Activated gamma-delta T cell treated with anti-CD3 and anti-CD28 coated beads, Interleukin-2, amount 50 U/mL, for 16 hours (primary cell): Measurements from ENCODE around the gene FBLN2.

Experiments used
- DNase-seq: peaks from one replicate; pipeline ENCODE4 v3.0.0-alpha.2; 2020; ENCODE audit warnings: low read depth

The FBLN2 gene

DNA sequence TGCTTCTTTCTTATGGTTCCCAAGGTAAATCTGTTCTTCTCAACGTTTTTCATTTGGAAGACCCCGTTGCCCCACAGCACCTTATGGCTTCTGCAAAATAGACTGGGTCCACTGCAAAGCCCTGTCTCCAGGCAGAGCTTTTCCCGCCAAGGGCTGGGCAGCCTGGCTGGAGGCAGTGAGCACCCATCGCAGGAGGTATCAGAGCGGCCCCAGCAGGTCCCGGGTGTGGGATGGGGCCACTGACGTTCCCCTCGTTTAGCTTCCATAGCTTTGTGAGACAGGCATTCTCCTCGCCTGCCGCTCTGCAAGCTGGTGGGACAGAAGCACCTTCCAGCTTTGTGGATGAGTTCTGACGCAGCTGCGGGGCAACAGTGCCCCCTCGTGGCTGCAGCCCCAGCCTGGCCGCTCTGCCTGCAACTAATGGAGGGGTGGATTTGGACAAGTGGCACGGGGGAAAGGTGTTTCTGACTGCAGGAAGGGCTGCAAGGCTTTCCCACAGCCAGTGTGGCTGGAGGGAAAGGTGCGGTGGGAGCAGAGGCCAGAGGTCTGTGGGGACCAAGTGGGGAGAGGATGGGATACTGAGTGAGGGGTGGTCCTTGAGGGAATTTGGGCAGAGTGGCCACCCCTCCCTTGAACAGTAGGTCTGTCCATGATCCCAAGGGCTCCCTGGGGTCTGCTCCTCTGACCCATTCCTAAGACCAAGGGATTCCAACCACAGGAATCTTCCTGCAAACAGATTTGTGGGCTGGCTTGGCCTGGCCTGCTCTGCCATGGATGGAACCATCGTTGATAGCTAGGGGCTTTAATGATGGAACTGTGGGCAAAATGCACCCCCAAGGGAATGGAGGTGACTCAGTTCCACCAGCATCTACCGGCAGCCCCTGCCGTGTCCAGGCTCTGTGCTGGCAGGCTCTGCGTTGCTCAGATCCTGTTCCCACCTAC is 99.4 kb downstream of the FBLN2 start:
- DNase-seq: peak; percentile 61

DNA sequence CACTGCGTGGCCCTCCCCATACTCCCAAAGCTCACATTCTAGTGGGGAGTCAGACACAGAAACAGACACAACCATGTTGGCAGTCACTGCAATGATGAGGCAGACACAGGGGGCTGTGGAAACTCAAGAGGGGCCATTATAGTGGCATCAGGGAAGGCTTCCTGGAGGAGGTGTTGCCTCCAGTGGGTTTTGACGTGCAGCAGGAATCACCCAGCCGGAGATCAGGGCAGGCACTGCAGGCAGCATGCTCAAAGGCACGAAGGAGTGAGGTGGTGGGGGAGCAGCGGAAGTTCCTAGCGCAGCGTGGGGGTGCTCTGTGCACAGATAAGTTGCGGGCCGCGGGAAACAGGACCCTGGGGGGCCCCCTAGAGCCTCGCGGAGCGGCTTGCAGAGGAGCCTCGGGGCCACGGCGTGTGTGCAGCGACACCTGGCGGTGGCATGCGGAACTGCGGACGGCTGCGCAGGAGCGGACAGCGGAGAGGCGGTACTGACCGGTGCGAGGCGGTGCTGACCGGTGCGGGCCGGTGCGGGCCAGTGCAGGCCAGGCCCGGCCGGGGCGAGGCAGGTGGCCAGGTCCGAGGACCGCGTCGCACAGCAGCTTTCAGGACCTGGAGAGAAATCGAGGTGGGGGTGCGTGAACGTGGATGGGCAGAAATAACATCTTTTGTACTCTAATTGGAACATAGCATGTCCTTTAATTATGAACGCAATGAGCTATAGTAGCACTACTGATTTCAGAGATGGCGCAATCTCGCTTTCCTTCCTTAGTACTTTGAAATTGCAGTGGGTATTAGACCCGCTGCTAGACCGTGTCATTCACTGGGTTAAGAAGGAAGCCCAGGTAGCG is 101.5 kb downstream of the FBLN2 start:
- peak; percentile 69 for DNase-seq

DNA sequence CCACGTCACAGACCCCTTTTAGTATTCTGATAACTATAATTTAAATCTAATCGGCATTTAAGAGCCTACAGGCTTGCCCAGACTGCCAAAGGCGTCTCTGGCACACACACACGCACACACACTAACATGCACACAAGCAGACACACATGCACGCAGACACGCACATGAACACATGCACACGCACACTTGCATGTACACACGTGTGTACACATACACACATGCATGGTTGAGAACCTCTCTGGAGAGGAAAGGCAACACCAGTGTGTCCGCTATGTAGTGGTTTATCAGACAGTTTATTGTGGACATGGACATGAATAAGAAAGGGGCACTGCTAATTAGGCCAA is 102.1 kb downstream of the FBLN2 start:
- no peak for DNase-seq

DNA sequence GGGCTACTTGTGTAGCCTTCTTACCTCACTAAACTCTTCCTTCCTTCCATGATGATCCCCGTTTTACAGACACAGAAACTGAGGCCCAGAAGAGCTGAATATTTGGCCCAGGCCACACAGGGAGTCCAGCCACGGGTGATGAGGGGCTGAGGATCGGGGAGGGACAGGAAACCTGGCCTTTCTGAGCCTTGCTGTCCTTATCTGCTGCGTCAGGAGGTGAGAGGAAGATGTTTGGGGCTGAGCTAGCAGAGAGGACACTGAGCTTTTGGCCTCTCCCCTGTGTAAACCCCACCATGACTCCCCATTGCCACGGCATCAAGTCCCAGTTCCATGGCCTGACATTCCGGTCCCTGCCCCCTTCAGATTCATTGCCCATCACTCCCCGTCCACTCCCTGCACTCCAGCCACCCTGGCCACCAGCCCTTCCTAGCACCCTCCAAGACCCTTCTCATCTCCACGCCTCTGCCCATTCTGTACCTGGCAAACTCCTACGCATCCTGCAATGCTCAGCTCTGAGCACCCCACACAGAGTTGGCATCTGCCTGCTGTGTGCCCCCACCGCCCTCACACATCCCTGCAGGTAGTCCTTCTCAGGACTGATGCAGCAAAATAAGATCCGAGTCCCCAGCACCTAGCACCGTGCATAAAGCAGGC is 103.0 kb downstream of the FBLN2 start:
- no peak for DNase-seq

DNA sequence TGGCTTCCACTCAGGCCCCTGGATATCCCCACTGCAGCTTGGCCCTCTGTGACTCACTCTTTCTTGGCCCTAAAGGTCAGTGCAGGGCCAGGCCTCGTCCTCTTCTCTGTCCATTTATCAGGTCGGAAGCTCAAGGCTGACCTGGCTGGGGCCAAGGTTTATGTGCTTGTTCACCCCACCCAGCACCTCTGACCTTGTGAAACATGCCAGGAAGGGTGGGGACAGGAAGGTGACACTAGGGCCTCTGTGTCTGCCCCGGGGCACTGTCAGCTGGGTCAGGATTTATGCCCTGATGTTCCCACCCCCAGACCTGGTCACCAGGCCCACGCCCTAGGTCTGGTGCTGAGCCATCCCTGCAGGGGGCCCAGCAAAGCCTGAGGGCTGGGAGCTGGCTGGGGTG is 103.8 kb downstream of the FBLN2 start:
- no peak for DNase-seq

DNA sequence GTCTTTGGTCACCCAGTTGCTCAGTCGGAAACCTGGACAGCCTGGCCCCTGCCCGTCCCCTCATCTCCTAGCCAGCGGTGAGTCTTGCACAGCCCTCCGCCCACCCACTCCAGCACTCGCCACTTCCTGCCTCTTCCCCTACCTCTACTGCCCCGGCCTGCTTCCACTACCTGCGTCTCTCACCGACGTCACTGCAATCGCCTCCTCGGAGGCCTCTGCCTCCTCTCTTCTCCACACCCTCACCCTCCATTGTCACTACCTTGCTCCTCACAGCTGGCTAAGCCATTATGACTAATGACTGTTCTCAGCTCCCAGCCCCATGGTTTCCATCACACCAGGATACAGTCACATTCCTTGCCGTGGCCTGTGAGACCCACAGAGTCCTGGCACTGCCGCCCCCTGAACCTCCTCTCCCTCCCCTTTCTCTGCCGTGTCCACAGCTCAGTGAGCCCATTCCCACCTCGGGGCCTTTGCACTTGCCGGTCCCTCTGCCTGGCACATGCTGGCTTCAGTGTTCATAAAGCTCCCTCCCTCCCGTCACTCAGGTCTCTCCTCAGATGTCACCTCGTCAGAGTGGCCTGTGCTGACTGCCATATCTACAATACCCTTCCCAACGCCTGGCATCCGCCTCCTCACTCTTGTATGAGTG is 104.8 kb downstream of the FBLN2 start:
- no peak for DNase-seq

DNA sequence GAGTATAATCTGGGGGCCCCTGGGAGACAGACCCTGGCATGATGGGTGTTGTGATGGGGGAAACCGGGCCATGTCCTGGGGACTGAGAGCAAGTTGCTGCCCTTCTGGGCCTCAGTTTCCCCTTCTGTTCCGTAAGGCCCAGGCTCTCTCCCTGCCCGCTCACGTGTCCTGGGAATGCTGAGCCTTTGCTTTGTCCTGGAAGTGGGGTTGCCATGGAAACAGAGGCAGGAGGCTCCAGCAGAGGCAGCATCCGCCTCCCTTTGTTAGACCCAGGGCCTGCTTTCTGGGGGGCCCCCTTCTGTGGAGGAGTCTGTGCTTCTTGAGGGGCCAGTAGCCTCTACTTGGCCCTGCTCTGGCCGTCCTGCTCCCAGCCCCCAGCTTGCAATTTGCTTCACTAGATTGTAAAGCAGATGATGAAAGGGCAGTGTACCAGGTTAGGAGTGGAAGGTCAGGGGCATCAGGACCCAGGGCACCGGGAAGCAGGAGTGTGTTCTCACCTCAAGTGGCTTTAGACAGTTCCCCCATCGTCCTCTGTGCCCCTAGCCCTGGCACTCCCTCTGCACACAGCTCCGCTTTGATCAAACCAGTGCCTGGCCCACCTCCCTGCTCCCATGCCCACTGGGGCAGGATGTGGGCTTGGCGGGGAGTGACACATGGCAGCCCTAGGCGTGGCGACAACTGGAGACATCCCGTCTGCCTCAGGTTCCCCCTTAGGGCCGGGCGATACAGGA is 105.6 kb downstream of the FBLN2 start:
- DNase-seq: no peak

DNA sequence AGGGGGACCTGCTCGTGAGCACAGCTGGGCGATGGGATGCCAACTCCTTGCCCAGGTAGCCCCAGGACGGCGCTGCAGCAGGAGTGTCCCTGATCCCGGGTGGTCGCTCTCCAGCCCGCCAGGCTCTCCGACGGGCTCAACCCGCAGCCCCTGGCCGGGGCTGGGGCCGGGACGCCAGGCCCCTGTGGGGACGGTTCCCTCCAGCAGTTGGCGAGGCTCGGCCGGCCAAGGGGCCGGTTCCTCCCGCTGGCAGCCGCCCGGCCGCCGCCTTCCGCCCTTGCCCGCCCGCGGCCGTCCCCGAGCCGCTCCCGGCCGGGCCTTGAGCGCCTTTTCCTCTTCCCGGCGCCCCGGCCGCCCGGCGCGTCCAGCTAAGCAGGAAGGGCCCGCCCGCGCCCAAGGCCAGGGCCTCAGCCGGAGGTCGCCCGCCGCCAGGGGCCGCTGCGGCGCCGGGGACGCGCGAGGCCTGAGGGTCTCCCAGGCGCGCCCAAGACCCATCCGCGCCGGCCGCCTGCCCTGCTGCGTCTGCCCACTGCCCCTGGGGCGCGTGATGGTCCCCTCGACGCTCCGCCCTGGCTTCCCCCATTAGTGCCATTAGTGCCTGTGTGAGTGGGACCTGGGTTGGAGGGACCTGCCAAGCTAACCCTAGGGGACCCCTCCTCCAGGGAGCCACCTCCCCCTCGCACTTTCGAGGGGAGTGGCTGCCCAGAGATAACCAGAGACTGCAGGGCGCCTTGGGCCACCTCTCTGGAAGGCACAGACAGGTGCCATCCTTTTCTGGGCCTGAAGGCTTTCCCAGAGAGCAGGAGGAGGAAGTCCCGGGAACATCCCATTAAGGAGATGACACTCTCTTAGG is 106.4 kb downstream of the FBLN2 start:
- peak; percentile 8 for DNase-seq

DNA sequence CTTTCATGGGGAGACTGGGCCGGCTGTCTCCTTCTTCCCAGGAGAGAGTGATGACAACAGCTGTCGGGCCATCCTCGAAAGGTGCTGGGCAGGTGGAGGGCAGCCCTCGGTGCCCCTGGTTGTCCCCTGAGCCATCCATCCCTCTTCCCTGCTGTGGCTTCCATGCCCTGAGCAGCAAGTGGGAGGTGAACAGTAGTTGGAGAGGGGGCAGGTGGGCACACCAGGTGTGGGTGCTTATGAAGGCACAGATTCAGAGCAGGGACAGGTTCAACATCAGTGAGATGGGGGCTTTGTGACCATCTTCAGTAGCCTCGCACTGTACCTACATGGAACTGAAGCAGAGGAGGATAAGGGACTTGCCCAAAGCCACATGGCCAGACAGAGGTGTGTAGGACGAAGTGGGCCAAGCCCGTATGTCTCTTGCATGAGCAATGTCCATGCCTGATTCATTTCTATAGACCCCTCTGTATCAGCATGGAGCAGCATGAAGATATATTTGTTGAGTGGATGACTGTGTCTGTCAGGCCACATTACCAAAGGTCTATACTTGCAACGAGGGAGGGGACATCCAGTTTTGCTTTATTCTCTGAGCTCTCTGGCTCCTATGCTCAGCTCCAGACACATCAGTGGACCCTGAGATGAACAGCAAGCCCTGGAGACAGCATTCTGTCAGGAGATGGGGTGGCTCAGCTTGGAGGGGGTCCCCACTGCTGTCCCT is 107.8 kb downstream of the FBLN2 start:
- no peak for DNase-seq

DNA sequence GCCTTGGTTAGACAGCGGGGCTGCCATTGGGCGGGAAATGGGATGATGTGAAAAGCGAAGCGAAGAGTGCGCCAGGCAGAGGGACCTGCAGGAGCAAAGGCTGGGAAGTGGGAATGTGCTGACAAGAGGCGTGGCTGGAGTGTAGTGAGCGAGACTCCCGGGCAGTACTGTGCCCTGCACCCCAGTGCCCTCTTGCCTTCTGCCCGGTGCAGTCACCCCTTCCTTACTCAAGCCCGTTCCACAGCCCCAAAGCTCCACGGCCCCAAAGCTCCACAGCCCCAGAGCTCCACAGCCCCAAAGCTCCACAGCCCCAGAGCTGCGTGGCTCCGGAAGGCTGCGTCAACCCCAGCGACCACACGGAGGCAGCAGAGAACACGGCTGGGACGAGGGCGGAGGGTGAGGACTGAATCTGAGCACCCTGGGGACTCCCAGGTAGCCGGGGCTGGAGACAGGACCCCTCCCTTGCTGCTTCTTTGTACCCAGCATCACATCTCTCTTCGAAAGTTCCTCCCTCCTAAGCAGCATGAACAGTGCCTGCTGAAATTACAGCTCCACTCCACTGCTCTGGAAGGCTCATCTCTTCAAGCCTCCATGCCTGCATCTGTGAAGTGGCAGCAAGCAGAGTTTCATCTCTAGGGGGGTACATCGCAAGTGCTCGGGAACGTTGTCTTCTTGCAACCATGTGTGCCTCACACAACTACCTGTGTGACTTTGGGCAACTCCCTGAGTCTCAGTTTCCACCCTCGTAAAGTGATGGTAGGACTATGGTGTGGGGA is 108.9 kb downstream of the FBLN2 start:
- DNase-seq: peak; percentile 34

DNA sequence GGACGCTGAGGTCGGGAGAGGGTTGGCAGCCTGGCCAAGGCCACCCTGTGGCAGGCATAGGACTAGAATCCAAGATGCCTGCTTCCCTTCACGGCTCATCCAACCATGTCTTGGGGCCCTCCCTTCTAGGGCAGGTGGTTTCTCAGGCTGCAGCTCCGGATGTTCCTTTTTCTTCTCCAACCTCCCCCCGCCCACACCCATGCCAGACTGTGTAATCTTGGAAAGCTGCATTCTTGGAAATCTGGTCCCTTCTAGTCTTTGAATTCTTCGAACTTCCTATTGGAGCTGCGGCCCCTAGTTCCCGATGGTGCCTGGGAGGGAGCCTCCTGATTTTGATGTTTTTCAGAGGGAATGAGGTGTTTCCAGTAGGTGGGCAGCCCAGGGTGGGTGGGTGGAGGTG is 109.8 kb downstream of the FBLN2 start:
- DNase-seq: no peak

DNA sequence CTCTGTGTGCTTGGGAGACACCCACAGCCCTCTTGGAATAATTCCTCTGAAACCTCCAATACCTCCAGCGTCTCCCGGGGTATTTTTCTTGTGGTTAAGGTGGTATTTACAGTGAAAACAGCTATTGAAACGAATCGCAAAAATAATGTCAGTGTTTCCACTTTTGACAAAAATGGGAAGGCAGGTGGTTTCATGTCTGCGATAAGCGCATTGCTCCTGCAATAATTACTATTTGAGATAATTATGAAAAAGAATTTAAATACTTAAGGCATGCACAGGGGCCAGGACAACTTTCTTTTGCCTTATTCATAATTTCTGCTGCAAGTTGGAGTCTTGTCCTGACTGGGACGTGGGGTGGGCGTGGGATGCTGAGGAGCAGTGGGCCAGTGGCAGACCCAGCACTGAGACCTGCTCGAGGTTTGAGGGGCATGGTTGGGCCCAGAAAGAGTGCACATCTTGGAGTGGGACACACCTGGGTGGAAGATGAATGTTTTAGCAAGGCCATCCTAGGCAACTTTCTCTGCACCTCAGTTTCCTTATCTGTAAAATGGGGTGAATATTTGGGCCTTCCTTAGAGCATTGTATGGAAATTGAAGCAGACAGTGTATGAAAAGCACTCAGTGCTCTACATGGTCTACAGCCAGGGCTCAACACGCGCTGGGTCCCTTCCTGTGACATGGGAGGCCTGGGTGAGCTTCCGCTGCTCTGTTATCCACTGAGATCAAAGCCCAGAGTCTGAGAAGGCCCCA is 110.5 kb downstream of the FBLN2 start:
- no peak for DNase-seq

DNA sequence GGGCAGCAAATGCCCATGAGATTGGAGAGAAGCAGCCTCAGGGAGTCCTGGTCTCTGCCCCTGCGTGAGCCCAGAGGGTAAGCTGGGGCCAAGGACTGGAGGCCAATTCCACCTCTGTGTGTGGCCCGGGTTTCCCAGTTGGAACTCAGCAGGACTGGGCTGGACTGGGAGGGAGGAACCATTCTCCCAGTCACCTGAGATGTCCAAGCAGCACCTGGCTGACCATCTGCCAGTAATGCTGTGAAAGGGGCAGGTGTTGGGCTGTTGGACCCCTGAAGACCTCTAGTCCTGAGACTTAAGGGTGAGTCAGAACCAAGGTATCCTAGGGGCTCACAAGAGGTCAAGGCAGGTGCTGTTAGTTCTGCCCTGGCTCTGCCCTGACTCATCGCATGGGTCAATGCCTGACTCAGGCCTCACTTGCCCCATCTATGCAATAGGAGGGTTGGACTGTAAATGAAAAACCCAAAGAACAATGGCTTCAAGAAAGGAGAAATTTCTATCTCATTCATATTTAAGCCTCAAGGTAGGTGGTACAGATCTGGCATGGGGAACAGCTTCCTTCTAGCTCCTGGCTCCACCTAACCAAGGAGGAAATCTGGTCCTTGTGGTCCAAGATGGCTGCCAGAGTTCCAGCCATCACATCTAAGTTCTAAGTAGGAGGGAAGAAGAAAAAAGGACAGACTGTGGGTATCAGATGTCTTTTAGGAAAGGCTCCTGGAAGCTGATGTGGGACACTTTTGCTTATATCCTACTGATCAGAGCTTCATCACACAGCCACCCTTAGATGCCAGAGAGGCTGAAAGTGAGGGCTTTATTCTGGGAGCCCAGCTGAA is 111.3 kb downstream of the FBLN2 start:
- no peak for DNase-seq

DNA sequence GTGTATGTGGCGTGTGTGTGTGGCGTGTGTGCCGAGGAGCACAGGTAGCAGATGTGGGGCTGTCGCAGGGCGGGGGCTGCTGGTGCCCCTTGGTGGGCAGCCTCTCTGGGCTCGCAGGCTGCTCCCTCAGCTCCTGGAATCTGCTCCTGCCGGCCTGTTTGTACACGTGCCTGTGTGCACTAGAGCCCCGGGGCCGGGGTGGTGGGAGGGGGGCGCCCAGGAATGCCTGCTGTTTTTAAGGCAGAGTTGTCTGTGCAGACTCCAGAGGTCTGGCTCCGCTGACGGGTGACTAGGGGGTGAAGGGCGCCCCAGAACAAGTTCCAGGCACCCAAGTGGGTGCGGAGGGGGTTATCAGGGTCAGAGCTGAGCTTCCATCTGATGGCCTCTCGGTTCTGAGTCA is 112.2 kb downstream of the FBLN2 start:
- no peak for DNase-seq

DNA sequence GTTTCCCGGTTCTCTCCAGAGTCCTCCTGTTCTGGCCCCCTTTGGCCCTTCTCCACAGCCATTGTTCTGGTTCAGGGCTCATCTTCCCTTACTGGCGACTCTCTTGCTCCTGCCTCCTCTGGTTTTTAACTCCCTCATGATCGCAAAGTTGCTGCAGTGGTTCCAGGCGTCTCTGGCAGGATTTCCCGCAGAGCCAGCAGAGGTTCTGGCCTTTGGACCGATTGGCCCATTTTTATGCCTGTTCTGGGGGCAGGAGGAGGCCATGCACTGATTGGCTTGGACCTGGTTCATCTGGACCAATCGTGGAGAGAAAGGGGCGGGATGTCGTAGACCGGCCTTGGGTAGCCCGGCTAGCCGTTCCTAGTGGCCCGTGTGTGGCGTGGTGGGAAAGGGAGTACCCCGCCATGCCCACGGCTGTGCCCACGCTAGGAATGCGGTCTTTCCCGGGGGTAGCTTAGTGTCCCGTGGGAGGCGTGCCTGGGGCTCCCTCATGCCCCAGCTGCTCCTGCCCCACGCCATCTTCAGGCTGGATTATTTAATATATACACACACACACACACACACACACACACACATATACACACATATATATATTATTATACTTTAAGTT is 113.4 kb downstream of the FBLN2 start:
- DNase-seq: no peak

DNA sequence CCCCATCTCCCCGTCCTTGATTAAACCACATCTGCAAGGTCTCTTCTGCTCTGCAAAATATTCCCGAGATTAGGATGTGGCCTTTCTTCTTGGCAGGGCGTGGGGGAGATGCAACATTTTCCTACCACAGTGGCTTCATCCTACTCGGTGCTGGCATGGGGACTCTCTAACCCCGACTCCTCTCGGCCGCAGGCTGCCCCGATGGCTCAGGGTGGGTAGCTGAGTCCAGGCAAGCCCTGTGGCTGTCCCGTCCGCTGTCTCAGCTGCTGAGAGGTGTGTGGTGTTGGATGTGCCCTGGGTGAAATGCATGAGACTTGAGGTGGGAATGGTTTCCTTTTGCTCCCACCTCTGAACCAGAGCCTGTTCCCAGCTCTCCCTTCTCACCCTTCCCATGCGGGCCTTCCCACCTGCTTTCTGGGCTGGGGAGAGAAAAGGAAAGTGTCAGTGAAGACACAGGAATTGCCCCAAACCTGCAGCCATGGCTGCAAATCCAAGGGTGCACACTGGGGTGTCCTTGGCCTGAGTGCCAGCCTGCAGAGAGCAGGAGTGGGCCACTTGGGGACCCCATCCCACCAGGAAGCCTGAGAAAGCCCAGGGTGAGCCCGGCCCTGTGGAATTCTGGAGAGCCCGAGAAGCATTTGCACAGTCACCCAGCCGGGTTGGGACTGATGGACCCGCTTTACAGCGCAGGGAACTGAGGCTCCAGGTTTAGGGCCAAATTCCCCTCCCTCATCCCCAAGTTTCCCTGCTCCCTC is 115.0 kb downstream of the FBLN2 start:
- no peak for DNase-seq
